NT2/D1 (cell line): ENCODE results near the gene PCDHGB7.
"Not testable (repeated sequence)": the region's sequence is repeated elsewhere in the genome, so short reads cannot be mapped to it uniquely, and the experiment has no call there.

Source experiments
- DNase-seq: peaks from one replicate; pipeline ENCODE4 v3.0.0-alpha.2; 2011; ENCODE audit warnings: low read depth, low spot score
- H3K27me3 ChIP-seq: 2 replicates; pipeline ENCODE4 v1.6.0; 2011; ENCODE audit warnings: mild to moderate bottlenecking; ENCODE audit not compliant: insufficient read length, insufficient read depth
- H3K36me3 ChIP-seq: 2 replicates; pipeline ENCODE4 v1.6.1; 2011; ENCODE audit warnings: mild to moderate bottlenecking, low read length, mixed read lengths; ENCODE audit not compliant: insufficient read depth, insufficient read length
- H3K4me1 ChIP-seq: 2 replicates; pipeline ENCODE4 v1.5.1; 2011; ENCODE audit not compliant: insufficient read depth, insufficient read length
- H3K4me3 ChIP-seq: 2 replicates; pipeline ENCODE4 v1.5.1; 2011; ENCODE audit warnings: low read depth; ENCODE audit not compliant: insufficient read length
- H3K9ac ChIP-seq: 2 replicates; pipeline ENCODE4 v1.6.0; 2011; ENCODE audit warnings: low read depth; ENCODE audit not compliant: insufficient read length
- H3K9me3 ChIP-seq: 2 replicates; pipeline ENCODE4 v1.5.1; 2011; ENCODE audit warnings: mild to moderate bottlenecking, low read length; ENCODE audit not compliant: insufficient read depth
- SUZ12 ChIP-seq: IDR thresholded peaks from 2 replicates; pipeline ENCODE4 v1.6.1; 2011; ENCODE audit not compliant: insufficient read length, insufficient read depth; ENCODE audit errors: extremely low read depth
- YY1 ChIP-seq: IDR thresholded peaks from 2 replicates; pipeline ENCODE4 v1.6.1; 2011; ENCODE audit not compliant: insufficient read length, insufficient read depth
- ZNF274 ChIP-seq: IDR thresholded peaks from 2 replicates; pipeline ENCODE4 v1.6.1; 2011; ENCODE audit warnings: mild to moderate bottlenecking, low read depth, low read length

Gene PCDHGB7

GRCh38 chr5:141402553-141403243 lies 14.8 kb upstream of the PCDHGB7 start, which contains the start of gene PCDHGA9:
PCDHGA9 (plus strand) TSS chr5:141402778; CDS start chr5:141402953, 175 bp downstream.
- no peaks in the 10 kb centered on the region for H3K4me1 ChIP-seq
- H3K9me3 ChIP-seq, result peaks cover 4% of the 10 kb centered on the region; the same call in 1 of the 2 replicates
- H3K4me3 ChIP-seq, result no peak within 1 kb of the TSS
- TF ChIP-seq YY1 (no peak), SUZ12 (no peak), ZNF274 (no peak)
- H3K9ac ChIP-seq, result no peak within 1 kb of the TSS
- DNase-seq, result no peak
- H3K27me3 ChIP-seq, result no peaks in the 10 kb centered on the region
- H3K36me3 ChIP-seq, result no peaks in the 10 kb centered on the region

GRCh38 chr5:141403387-141403786 lies 14.1 kb upstream of the PCDHGB7 start:
- TF ChIP-seq YY1 (no peak), SUZ12 (no peak), ZNF274 (no peak)
- H3K4me1 ChIP-seq, result no peaks in the 10 kb centered on the region
- H3K9ac ChIP-seq, result no peak overlapping the region
- H3K4me3 ChIP-seq, result no peak overlapping the region
- H3K9me3 ChIP-seq, result peaks cover 4% of the 10 kb centered on the region; the same call in 1 of the 2 replicates
- H3K36me3 ChIP-seq, result no peaks in the 10 kb centered on the region
- no peak for DNase-seq
- H3K27me3 ChIP-seq, result peaks cover 3% of the 10 kb centered on the region

GRCh38 chr5:141407790-141408505 lies 9.5 kb upstream of the PCDHGB7 start, which contains the start of gene PCDHGB6:
PCDHGB6 (plus strand) TSS chr5:141408021; CDS start chr5:141408203, 182 bp downstream.
- H3K27me3 ChIP-seq, result peaks cover 17% of the 10 kb centered on the region
- not testable (repeated sequence) for H3K9me3 ChIP-seq, H3K36me3 ChIP-seq, H3K4me1 ChIP-seq
- peak; percentile 57 for DNase-seq
- peak within 1 kb of the TSS; percentile 53 for H3K4me3 ChIP-seq
- peak within 1 kb of the TSS; percentile 56 for H3K9ac ChIP-seq

- Histone ChIP-seq H3K9ac (no peak overlapping the region), H3K27me3 (peaks cover 17% of the 10 kb centered on the region), H3K9me3 (peaks cover 10% of the 10 kb centered on the region; the same call in 1 of the 2 replicates), H3K36me3 (no peaks in the 10 kb centered on the region), H3K4me1 (no peaks in the 10 kb centered on the region), H3K4me3 (no peak overlapping the region)
- no peak for DNase-seq
- TF ChIP-seq SUZ12 (no peak), ZNF274 (no peak), YY1 (no peak)
Observed at GRCh38 chr5:141409598-141410306, 7.7 kb upstream of the PCDHGB7 start.

GRCh38 chr5:141411575-141411974 lies 5.9 kb upstream of the PCDHGB7 start:
- no peak for DNase-seq
- Histone ChIP-seq H3K4me3 (no peak overlapping the region), H3K36me3 (no peaks in the 10 kb centered on the region), H3K27me3 (peaks cover 17% of the 10 kb centered on the region), H3K9ac (no peak overlapping the region), H3K9me3 (peaks cover 10% of the 10 kb centered on the region; the same call in 1 of the 2 replicates), H3K4me1 (no peaks in the 10 kb centered on the region)
- TF ChIP-seq SUZ12 (no peak), YY1 (no peak), ZNF274 (no peak)

- H3K36me3 ChIP-seq, result no peaks in the 10 kb centered on the region
- H3K4me1 ChIP-seq, result no peaks in the 10 kb centered on the region
- peak within 1 kb of the TSS; percentile 42 for H3K4me3 ChIP-seq
- peaks cover 17% of the 10 kb centered on the region for H3K27me3 ChIP-seq
- no peak for TF ChIP-seq SUZ12
- no peak for TF ChIP-seq ZNF274
- no peak for TF ChIP-seq YY1
- no peak for DNase-seq
- peak within 1 kb of the TSS; percentile 67 for H3K9ac ChIP-seq
- H3K9me3 ChIP-seq, result peaks cover 10% of the 10 kb centered on the region; the same call in 1 of the 2 replicates
Observed at GRCh38 chr5:141412854-141413539, 4.5 kb upstream of the PCDHGB7 start, which contains the start of gene PCDHGA10. PCDHGA10 (plus strand) TSS chr5:141412987; CDS start chr5:141413176, 189 bp downstream.
